HL-60 (cell line): Measurements from ENCODE around the gene NCCRP1.
A peak's percentile ranks its signal among the peaks of the same experiment; 100 is the strongest.

Experiments used
- DNase-seq, 2 experiments: peaks; one replicate each; pipeline ENCODE4 v3.0.0-alpha.2; 2010 to 2020; ENCODE audit warnings: low read depth in 1 of 2, low spot score in 1 of 2
- H3K27ac ChIP-seq: fragments of 250-450 bp; sonication (Bioruptor Pico); replicated peaks from 2 replicates; pipeline ENCODE4 v1.5.1; 2020; ENCODE audit warnings: mild to moderate bottlenecking, moderate library complexity
- H3K27me3 ChIP-seq: fragments of 250-450 bp; sonication (Bioruptor Pico); 2 replicates; pipeline ENCODE4 v1.5.1; 2021; ENCODE audit warnings: mild to moderate bottlenecking, moderate library complexity; ENCODE audit not compliant: insufficient read depth, poor library complexity, severe bottlenecking
- H3K4me3 ChIP-seq: replicated peaks from 2 replicates; pipeline ENCODE4 v1.5.1; 2011; ENCODE audit warnings: mild to moderate bottlenecking, control low read depth, low read length; ENCODE audit not compliant: insufficient read depth
- CTCF ChIP-seq: IDR thresholded peaks from one replicate; pipeline ENCODE4 v1.5.1; 2011; ENCODE audit warnings: low read length, control low read depth, inconsistent platforms; ENCODE audit not compliant: insufficient read depth
- GABPA ChIP-seq: IDR thresholded peaks from 2 replicates; pipeline ENCODE4 v1.6.1; 2012; ENCODE audit warnings: low read depth
- POLR2AphosphoS5 ChIP-seq: IDR thresholded peaks from 2 replicates; pipeline ENCODE4 v1.6.1; 2012; ENCODE audit warnings: low read depth
- REST ChIP-seq: IDR thresholded peaks from 2 replicates; pipeline ENCODE4 v1.6.1; 2012; ENCODE audit warnings: low read depth; ENCODE audit not compliant: insufficient replicate concordance
- SPI1 ChIP-seq: IDR thresholded peaks from 2 replicates; pipeline ENCODE4 v1.6.1; 2012; ENCODE audit warnings: low read depth, mild to moderate bottlenecking, borderline replicate concordance

NCCRP1 gene

GRCh38 chr19:39232708-39233107, 35.9 kb downstream of the NCCRP1 start:
- H3K27ac ChIP-seq: no peak overlapping the region
- no peaks in the 10 kb centered on the region for H3K27me3 ChIP-seq
- TF ChIP-seq REST: no peak
- no peak for TF ChIP-seq SPI1
- no peak for TF ChIP-seq GABPA
- no peak for TF ChIP-seq CTCF
- TF ChIP-seq POLR2AphosphoS5: no peak
- H3K4me3 ChIP-seq: no peak overlapping the region
- no peak for DNase-seq

DNA sequence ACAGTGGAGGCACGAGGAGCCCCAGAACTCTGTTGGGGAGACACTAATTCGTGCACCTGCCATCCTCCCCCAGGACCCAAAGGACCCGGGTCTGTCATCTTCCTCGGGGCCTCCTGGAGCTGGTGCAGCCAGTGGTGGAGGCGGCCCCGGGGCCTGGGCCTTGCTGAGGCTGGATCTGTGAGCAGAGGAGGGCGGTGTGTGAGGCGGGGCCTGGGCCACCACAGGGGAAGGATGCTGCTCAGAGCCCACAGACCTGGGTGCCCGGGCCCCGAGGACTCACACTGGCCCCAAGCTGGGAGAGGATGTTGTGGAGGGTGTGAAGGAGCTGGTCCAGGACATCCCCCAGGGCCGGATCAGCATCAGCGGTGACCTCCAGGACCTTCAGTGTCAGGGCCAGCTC, 39.8 kb downstream of the NCCRP1 start:
- TF ChIP-seq CTCF: no peak
- no peak for TF ChIP-seq REST
- no peak for TF ChIP-seq SPI1
- TF ChIP-seq GABPA: no peak
- TF ChIP-seq POLR2AphosphoS5: no peak
- Histone ChIP-seq H3K27me3 (no peaks in the 10 kb centered on the region), H3K4me3 (no peak overlapping the region), H3K27ac (no peak overlapping the region)
- no peak for DNase-seq

- Histone ChIP-seq H3K27ac (no peak overlapping the region), H3K27me3 (no peaks in the 10 kb centered on the region), H3K4me3 (no peak overlapping the region)
- TF ChIP-seq SPI1 (no peak), POLR2AphosphoS5 (no peak), GABPA (no peak), REST (no peak), CTCF (no peak)
- peak; percentile 20 to 23 for DNase-seq
Measured at GRCh38 chr19:39237200-39238184, 40.7 kb downstream of the NCCRP1 start.
